Erythroblast (primary cell): ENCODE measurements around the gene SMARCD3.

Source experiments
- GATA1 ChIP-seq: IDR thresholded peaks from 2 replicates; pipeline ENCODE4 v1.6.1; 2011; ENCODE audit warnings: low read depth, mild to moderate bottlenecking, control low read depth, low read length, moderate library complexity
- POLR2A ChIP-seq: IDR thresholded peaks from 2 replicates; pipeline ENCODE4 v1.6.1; 2011; ENCODE audit warnings: mild to moderate bottlenecking, low read length

DNA sequence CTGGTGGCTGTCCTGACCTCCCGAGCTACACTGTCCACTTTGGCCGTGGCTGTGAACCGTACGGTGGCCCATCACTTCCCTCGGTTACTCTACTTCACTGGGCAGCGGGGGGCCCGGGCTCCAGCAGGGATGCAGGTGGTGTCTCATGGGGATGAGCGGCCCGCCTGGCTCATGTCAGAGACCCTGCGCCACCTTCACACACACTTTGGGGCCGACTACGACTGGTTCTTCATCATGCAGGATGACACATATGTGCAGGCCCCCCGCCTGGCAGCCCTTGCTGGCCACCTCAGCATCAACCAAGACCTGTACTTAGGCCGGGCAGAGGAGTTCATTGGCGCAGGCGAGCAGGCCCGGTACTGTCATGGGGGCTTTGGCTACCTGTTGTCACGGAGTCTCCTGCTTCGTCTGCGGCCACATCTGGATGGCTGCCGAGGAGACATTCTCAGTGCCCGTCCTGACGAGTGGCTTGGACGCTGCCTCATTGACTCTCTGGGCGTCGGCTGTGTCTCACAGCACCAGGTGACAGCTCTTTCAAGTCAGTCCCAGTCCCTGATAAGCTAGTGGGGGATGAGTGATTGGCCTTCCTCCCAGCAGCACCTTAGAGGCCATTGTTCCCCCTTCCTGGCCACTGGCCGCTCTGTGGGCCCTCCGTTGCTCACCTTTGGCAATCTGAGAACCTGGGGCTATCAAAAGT, 13.3 kb downstream of the SMARCD3 start:
- no peak for TF ChIP-seq POLR2A
- no peak for TF ChIP-seq GATA1
